HG03039 (cell line): ENCODE results near the gene F10.
"Not testable (repeated sequence)": the region's sequence is repeated elsewhere in the genome, so short reads cannot be mapped to it uniquely, and the experiment has no call there.

ENCODE experiments used
- ATAC-seq: cut with Tn5 transposase; IDR thresholded peaks from one replicate; pipeline ENCODE4 v1.9.1; 2021; ENCODE audit warnings: mild to moderate bottlenecking, moderate library complexity; ENCODE audit not compliant: unreplicated experiment

The F10 gene

DNA sequence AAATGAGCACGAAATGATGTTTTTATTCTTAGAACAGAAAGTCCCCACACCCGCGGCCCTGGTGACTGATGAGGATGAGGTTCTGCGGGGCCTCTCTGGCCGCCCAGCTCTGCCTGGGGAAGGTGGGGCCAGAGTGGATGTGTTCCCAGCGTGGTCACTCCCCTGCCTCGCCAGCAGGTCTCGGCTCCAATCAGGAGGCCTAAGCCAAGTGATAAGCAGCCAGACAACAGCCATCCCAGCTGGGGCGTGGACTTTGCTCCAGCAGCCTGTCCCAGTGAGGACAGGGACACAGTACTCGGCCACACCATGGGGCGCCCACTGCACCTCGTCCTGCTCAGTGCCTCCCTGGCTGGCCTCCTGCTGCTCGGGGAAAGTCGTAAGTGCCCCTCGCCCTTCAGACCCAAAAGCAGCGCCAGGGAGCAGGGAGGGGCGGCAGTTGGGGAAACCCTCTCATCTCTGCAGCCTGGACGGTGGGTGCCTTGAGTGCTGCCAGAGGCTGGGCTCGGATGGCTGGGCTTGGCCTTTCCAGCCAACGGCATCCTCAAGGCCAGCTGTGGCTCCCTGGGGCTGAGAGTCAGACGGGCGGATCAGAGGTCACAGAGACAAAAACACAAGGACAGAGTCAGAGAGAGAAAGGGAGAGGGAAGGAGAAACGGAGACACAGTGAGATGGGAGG, at the start of gene F10:
Gene F10 (plus strand): TSS at position 250 of the 676 bp plus-strand sequence. CDS start 57 bp downstream, at position 307.
- ATAC-seq: no peak

DNA sequence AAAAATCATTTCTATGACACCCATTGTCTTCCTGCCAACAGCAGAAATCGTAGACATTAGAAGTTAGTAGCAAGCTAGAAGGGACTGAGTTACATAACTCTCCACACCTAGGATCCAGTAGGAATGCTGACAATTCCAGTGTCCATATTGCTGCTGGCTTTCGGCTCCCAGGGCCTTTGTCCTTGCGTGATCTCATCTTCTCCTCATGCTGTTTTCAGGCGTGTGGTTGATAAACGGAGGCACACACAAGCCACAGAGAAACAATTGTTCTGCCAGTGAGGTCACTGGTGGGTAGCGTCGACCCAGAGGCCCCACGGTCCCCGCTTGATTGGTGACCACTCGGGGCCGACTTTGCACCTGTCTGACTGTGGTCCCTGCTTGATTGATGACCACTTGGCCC, 48.7 kb upstream of the F10 start:
- ATAC-seq: no peak

DNA sequence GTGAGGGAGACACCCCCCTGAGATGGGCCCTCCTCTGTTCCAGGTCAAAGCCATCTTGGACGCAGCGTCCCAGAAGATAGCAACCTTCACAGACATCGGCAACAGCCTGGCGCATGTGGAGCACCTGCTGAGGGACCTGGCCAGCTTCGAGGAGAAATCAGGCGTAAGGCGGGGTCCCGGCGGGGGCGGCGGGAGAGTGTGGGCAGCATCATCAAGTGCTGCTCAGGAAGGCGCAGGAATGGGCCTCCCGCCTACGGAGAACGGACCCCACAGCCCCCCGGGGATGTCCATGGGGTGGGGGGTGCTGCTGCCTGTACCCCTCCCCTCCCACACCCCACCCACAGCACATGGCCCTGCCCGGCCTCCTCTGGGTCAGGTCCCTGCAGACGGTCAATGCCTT, 48.2 kb upstream of the F10 start:
- no peak for ATAC-seq

DNA sequence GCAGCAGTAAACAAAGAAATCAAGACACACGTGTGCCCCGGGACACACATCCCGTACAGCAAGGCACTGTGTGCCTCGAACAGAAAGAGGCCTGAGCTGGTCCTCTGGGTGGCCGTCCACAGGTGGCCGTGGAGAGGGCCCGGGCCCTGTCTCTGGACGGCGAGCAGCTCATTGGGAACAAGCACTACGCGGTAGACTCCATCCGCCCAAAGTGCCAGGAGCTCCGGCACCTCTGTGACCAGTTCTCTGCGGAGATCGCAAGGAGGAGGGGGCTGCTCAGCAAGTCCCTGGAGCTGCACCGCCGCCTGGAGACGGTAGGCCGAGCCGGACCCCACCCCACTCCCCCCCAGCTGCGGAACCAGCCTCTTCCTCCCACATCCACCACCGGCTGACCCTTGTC, 47.7 kb upstream of the F10 start:
- no peak for ATAC-seq

DNA sequence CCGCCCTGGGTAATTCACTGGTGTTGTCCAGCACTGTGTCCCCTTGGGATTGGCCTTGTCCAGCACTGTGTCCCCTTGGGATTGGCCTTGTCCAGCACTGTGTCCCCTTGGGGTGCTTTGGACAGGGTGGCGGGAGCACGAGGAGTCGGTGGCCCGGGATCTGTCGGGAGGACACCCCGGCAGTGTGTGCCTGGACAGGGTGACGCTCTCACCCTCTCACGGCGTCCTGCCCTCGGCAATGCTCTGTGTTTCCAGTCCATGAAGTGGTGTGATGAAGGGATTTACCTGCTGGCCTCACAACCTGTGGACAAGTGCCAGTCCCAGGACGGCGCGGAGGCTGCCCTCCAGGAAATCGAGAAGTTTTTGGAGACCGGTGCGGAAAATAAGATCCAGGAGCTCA, 46.9 kb upstream of the F10 start:
- no peak for ATAC-seq

DNA sequence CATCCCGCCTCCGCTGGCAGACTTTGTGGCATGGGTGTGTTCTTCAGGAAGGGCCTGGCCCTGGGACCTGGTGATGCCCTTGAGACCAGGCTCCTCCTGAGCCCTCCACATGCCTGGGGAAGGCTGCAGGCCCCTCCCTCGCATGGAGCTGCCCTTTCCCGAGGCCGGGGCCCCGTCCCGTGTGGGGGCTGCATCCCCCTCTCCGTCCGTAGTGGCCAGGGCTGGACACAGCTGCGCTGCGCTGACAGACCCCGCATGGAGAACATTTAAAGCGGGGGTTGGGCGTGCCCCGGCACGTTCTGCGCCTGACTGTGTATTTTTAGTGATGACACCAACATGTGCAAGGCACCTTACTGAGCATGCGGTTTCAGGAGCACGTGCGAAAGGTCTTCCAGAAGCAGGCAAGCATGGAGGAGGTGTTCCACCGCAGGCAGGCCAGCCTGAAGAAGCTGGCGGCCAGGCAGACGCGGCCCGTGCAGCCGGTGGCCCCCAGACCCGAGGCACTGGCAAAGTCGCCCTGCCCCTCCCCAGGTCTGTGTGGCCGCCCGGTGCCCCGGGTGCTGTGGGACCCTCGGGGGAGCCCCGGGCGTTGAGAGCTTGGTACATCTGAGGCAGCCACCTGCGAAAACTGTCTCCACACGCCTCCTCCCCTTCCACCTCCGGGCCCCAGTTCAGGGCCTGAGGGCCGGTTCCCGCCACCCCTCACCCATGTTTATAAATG, 45.8 kb upstream of the F10 start:
- no peak for ATAC-seq

DNA sequence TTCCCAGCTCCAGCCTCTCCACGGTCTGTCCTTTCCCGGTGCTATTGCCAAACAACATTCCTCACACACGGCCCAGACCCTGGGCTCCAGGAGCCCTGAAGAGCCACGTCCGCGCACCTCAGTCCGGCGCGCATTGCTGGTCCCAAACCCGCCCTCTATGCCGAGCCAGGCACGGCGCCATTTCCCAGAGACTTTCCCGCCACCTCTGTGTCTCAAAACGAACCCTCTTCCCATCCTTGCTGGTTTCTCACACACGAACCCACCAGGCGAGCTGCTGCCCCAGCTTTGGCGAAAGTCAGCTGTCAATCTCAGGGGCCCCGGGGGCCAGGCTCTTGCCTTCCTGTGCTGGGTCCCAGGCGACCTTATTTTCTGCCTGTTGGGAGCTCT, 45.0 kb upstream of the F10 start:
- ATAC-seq: no peak

DNA sequence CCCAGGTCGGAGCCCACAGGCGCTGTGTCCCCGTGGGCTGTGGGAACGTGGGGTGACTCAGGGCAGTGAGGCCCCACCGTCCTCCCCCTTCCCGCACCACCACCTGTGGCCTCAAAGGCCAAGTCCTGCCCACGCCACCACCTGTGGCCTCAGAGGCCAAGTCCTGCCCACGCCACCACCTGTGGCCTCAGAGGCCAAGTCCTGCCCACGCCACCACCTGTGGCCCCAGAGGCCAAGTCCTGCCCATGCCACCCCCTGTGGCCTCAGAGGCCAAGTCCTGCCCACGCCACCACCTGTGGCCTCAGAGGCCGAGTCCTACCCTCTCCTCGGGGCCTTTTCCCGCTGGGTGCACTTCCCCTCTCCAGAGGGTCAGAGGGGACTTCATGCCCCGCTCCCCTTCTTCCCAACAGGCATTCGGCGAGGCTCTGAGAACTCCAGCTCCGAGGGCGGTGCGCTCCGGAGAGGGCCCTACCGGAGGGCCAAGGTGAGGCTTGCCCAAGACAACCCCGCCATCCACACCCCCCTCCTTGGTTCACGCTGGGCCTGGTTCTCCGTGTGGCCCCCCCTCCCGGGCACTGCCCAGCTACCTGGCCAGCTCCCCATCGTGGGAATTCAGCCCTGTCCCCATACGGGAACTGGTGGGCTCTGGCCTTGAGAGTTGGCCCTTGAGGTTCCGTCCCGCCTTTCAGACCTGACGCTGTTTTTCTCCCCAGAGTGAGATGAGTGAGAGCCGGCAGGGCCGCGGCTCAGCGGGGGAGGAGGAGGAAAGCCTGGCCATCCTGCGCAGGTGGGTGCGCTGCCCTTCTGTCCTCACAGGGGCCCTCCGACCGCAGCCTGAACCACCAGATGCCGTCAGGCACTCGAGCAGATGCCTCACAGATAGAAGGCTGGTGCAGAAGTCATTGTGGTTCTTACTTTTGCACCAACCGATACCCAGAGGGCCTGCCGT, 44.4 kb upstream of the F10 start:
- ATAC-seq: no peak

DNA sequence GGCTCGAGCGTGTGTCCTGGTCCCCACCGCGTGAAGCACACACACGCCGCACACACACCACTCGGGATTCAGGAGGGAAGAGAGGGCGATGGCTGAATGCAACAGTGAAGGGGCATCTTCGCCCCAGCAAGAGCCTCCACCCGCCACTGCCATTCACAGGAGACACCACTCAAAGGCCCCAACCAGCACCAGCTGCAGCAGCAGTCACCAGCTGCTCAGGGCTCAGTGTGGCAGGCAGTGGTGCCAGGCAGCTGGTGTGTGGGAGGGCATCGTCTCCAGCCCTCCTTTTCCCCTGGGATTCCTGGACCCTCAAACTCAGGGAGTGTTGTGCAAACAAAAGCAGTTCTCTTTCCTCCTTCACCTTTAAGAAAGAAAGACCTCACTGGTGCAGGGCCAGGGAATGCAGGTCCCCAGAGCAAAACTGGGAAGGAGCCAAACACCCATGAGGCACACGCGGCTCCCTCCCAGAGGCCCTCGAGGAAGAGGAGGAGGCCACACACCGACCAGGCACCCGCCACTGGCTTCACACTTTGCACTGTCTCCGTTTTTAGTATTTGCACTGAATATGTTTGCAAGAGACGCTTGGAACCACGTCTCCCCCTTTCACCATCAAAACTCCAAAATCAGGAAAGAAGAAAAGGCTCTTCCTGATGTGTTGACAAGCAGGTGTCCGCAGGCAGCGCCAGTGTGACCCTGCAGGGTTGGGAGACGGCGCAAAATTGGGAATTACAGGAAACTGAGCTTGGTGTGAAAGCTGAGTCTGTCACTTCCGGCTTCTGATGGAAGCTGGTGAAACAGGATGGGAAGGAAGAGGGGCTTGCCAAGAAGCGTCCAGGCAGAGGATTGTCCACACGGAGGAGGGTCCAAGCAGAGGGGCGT, 43.5 kb upstream of the F10 start:
- no peak for ATAC-seq

DNA sequence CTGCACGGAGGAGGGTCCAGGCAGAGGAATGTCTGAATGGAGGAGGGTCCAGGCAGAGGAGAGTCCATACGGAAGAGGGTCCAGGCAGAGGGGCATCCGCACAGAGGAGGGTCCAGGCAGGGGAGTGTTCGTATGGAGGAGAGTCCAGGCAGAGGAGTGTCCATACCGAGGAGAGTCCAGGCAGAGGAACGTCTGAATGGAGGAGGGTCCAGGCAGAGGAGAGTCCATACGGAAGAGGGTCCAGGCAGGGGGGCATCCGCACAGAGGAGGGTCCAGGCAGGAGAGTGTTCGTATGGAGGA, 42.9 kb upstream of the F10 start:
- ATAC-seq: not testable (repeated sequence)

DNA sequence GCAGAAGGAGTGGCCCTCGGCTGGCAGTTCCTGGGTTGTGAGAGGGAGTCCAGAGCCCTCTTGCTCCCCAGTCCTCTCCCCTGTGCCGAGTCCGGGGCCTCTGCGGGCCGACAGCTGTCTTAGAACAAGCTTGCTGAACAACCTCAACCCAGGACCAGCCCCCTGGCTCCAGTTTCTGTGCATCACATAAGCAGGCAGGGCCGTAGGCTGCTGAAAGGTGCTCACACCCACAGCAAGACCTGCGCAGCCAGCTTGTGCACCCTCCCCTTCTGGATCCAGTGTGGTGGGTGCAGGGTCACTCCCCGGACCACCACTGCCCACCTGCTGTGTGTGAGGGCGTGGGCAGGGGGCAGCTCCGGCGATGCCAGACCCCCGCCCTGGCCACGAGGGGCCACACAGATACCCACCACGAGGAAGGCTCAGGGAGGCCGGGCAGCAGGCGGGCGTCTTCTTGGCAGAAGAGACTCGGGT, 42.2 kb upstream of the F10 start:
- no peak for ATAC-seq

DNA sequence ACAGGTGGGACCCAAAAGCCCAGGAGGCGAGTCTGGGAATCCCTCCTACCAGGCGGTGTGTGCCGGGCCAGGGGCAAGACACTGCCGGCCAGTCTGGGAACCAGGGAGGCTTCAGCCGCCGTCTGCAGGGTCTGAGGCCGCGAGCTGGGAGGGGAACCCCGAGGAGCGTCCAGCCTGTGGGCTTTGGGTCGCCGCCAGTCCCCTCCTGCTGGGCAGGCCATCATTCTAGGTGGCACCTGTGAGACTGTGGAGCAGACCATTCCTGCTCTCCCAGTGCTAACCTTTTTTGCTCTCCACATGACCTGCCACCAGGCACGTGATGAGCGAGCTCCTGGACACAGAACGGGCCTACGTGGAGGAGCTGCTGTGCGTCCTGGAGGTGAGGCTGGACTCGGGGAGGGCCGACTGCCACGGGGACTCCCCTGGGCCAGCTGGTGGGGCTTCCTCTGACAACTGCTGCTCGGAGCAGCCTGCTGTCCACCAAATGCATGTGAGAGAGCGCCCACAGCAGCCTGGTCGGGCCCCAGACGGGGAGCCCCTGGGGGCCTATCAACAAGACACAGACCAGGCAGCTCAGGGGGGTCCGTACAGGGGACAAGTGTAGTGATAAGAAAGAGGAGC, 41.6 kb upstream of the F10 start:
- ATAC-seq: no peak

DNA sequence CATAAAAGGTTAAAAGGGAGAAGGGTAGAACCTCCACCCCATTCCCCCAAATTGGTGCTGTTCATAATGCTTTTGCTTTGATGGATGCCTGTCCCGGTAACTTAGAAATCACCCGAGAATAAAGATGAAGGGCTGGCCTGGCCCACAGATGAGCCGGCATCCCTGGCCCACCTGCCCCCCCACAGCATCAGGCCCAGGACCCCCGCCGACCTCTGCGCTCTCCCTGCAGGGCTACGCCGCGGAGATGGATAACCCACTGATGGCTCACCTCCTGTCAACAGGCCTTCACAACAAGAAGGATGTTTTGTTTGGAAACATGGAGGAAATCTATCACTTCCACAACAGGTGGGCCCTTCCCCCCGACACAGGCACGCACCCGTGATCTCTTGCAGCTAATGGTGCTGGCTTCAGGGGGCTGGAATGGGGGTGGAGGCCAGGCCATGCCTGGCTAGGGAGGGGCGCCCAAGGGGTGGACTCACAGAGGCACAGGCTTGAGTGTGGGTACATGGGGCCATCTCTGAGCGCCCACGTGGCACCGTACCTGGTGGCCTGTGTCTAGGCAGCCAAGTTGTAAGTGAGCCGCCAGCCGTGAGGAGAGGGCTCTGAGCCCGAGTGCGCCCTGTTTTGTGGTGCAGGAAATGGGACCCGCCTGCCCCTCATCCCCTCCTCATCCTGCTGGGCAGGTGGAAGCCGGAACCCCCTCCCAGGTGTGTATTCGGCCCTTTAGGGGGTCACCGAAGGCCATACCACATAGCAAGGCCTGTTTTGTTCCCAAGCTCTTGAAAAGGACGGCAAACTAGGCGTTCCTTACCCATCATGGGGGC, 40.2 kb upstream of the F10 start:
- ATAC-seq: no peak

DNA sequence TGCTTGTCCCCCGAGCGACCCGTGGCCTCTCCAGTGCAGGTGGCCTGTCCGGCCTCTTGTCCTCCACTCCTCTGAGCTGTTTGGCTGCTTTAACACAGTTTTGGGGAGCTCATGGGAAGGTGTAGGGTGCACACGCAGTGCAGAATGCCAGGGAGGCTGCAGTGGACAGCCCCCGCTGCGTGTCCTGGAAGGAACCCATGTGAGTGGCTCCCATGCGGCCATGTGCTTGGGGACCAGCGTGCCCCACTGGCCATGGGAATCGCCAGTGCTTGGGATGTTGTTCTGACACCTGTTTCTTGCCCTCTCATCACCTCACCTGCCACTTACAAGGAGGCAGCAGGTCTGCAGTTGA, 39.6 kb upstream of the F10 start:
- no peak for ATAC-seq

DNA sequence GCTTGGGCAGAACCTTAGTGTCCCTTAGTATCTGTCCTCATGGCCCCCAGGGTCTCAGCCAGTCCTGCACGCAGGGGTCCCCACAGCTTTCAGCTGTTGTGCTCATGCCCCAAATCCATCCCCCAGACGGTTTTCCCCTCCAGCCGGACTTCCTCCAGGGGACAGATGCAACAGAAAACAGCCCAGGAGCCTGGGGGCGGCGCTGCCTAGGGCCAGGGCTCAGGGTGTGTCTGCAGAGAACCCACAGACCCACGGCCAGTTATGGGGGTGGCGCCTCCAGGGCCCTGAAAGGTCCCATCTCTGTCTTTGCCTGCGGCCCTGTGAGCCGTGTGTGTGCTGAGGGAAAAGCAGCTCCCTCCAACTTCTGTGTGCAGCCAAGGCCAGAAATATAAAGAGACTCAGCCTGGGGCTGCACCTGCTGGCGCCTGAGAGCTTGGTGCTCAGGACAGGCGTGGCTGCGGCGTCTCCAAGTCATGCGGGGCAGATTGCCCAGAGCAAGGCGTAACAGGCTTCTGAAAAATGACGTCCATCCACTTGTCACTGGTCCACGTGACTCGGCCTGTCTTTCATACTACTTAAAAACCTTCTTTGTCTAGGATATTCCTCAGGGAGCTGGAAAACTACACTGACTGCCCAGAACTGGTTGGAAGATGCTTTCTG, 39.1 kb upstream of the F10 start:
- ATAC-seq: no peak

DNA sequence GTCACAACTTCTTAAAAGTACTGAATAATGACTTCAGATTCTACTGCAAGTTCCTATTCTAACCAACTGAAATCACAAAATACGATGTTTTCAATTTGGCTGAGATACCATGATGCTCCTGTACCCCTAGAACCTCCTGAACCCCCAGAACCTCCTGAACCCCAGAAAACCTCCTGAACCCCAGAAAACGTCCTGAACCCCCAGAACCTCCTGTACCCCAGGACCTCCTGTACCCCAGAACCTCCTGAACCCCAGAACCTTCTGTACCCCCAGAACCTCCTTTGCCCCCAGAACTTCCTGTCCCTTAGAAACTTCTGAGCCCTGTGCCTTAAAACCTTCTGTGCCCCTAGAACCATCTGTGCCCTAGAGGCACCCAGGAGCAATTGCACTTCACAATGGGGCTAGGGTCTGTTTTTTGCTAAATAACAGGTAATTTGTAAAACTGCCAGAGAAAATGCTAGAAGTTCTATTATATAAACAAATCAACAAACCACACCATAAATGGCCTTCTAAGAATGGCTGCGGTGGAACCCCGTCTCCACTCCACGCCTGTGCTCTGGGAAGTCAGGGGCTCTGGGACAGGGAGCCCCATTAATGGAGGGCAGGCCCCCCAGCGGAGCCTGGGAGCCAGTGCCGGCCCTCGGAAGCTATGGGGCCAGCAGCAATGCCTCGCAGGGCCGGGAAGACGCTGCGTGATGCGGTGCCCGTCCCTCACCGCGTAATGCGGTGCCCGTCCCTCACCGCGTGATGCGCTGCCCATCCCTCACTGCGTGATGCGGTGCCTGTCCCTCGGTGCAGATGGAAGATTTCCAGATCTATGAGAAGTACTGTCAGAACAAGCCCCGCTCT, 38.3 kb upstream of the F10 start:
- ATAC-seq: no peak

DNA sequence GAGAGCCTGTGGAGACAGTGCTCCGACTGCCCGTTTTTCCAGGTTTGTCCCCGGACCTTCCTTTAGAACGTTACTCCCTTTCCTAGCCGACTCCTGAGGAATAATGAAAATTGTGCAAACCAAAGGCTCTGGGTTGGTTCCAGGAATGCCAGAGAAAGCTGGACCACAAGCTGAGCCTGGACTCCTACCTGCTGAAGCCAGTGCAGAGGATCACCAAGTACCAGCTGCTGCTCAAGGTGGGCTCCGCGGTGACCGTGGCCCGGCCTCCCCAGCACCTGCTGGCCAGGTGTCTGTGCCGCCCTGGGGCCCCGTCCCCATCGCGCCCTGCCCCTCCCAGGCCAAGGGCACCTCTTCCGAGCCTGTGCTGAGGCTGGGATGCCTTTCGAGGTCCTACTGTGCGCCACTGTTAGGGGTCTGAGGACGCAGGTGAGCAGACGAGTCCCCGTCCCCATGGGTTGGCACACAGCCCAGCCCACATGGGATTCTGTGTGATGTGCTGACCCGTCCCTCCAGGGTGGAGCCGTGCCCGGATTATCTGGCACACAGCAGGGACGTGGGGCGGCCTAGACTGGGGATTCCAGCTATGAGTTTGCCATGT, 37.6 kb upstream of the F10 start:
- ATAC-seq: no peak
